ENCODE data around the gene SCARB2.

Gene SCARB2

GRCh38 chr4:76148142-76148865 is 65.3 kb downstream of the SCARB2 start, which contains the start of gene NUP54:
Gene NUP54 (minus strand): TSS chr4:76148397. CDS start chr4:76148374, 23 bp downstream.
- peak; percentile 95 for DNase-seq (ENCODE audit: low spot score)

- no peak for DNase-seq (ENCODE audit: low spot score)
These were observed 66.0 kb downstream of the SCARB2 start for GRCh38 chr4:76147454-76148141.

GRCh38 chr4:76144546-76144945 is 69.1 kb downstream of the SCARB2 start:
- no peak for DNase-seq (ENCODE audit: low spot score)

DNA sequence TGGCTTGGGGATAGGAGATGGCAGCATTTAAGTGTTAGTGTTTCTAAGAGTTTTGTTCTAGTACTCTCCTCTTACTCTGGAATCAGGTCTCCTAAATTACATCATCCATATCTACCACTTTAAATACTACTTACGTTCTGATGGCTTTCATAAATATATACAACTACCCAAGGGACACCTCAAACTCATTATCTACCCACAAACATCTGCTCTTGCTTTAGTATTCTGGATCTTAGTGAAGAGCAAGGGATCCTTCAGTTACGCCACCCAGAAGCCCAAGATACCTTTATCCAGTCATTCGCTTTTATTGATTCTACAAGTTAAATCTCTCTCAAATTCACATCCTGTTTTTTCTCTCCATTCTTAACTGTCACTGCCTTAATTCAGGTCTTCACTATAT is 72.4 kb downstream of the SCARB2 start:
- DNase-seq (ENCODE audit: low spot score): no peak

GRCh38 chr4:76127754-76128153 is 85.9 kb downstream of the SCARB2 start:
- no peak for DNase-seq (ENCODE audit: low spot score)

DNA sequence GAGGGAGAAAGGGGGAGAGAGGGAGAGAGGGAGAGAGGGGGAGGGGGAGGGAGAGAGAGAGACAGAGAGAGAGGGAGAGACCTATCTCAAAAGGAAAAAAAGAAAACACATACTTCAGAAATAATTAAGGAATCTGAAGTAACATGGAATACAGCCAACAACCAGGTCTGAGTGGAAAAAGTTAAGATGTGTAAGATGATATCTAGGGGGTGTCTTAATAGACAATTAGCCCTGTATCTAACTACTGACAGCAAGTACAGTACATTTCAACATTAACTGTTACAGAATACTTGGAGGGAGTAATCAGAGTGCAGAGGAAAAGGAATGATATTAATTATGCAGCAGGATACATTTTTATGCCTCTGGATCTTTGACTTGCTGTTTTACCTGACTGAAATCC is 87.8 kb downstream of the SCARB2 start:
- no peak for DNase-seq (ENCODE audit: low spot score)

GRCh38 chr4:76120199-76120598 is 93.4 kb downstream of the SCARB2 start:
- no peak for DNase-seq (ENCODE audit: low spot score)

- DNase-seq (ENCODE audit: low spot score): no peak
These were observed 96.1 kb downstream of the SCARB2 start for GRCh38 chr4:76117536-76117935.

GRCh38 chr4:76116821-76117220 is 96.8 kb downstream of the SCARB2 start:
- no peak for DNase-seq (ENCODE audit: low spot score)
